Gastrocnemius medialis (tissue), 4 donors: ENCODE results near the gene OCLN.
"Not testable (repeated sequence)": the region's sequence is repeated elsewhere in the genome, so short reads cannot be mapped to it uniquely, and the experiment has no call there.

Experiments used
- CTCF ChIP-seq, 5 experiments: fragments of 450-650 bp in 3 of 5; fragments of 200-600 bp in 2 of 5; sonication (generic) in 2 of 5; IDR thresholded peaks in 4 of 5; conservative IDR thresholded peaks in 1 of 5; 1 replicate in 4 of 5; 2 replicates in 1 of 5; pipeline ENCODE4 v1.5.1; 2016 to 2019; ENCODE audit warnings: antibody characterized with exemption in 5 of 5, mild to moderate bottlenecking in 3 of 5, moderate library complexity in 3 of 5
- POLR2A ChIP-seq, 2 donors: fragments of 450-650 bp; IDR thresholded peaks; one replicate each; pipeline ENCODE4 v1.6.1; 2017; ENCODE audit warnings: antibody characterized with exemption in 2 of 2, mild to moderate bottlenecking in 2 of 2, moderate library complexity in 2 of 2

GRCh38 chr5:69542838-69543618 lies 50.4 kb downstream of the OCLN start:
- TF ChIP-seq CTCF (IDR thresholded peaks at IDR 0.05 in 4 of 5, conservative IDR thresholded peaks at IDR 0.05 in 1 of 5); POLR2A (IDR thresholded peaks at IDR 0.05): not testable (repeated sequence)
